GM18868 (cell line): ENCODE data around the gene SPOUT1.
"Not testable (repeated sequence)": the region's sequence is repeated elsewhere in the genome, so short reads cannot be mapped to it uniquely, and the experiment has no call there.

Source experiments
- ATAC-seq: cut with Tn5 transposase; IDR thresholded peaks from one replicate; pipeline ENCODE4 v1.9.1; 2021; ENCODE audit warnings: mild to moderate bottlenecking, moderate library complexity; ENCODE audit not compliant: unreplicated experiment

The SPOUT1 gene, protein sequence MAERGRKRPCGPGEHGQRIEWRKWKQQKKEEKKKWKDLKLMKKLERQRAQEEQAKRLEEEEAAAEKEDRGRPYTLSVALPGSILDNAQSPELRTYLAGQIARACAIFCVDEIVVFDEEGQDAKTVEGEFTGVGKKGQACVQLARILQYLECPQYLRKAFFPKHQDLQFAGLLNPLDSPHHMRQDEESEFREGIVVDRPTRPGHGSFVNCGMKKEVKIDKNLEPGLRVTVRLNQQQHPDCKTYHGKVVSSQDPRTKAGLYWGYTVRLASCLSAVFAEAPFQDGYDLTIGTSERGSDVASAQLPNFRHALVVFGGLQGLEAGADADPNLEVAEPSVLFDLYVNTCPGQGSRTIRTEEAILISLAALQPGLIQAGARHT

DNA sequence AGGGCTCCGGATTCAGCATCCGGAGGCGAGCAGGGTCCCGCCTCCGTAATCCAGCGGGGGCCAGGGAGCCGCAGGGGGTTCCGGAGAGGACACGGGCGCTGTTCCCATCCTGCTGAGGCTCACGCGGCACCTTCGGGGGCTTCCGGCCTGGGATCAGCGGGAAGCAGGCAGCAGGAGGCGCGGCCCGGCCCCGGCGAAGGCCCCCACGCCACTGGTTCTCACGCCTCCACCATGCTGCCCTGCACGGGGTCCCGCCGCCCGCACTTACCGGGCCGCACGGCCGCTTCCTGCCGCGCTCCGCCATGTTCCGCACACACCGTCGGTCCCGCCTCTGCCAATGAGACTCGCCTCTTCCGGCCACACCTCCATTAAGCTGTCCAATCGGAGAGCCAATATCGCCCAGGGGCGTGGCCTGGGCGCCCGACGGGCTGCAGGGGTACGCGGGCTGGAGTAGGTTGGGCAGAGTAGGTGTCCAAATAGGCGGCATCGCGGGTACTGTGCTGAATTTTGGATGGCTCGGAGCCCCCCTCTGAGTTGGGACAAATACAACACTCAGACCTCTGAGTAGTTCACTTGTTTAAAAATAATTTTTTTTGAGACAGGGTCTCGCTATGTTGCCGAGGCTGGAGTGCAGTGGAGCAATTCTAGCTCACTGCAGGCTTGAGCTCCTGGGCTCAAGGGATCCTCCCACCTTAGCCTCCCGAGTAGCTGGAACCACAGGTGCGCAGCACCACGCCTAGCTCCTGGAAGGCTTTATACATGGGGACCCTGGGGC lies at the start of gene SPOUT1:
TSS of gene SPOUT1 (minus strand) at position 318 of the 775 bp plus-strand sequence. CDS start at position 304, 14 bp downstream.
- ATAC-seq, result peak; percentile 98

- ATAC-seq, result no peak
Measured at GRCh38 chr9:128877852-128878251, 48.3 kb upstream of the SPOUT1 start.

DNA sequence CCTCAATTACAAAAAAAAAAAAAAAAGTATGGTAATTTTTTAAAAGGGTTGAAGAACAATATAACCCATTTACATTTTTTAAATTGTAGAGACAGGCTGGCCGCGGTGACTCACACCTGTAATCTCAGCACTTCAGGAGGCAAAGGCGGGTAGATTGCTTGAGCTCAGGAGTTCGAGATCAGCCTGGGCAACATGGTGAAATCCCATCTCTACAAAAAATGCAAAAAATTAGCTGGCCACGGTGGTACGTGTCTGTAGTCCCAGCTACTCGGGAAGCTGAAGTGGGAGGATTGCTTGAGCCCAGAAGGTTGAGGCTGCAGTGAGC lies 41.3 kb upstream of the SPOUT1 start:
- not testable (repeated sequence) for ATAC-seq

- ATAC-seq, result no peak
Measured at GRCh38 chr9:128870128-128870940, 40.7 kb upstream of the SPOUT1 start.

DNA sequence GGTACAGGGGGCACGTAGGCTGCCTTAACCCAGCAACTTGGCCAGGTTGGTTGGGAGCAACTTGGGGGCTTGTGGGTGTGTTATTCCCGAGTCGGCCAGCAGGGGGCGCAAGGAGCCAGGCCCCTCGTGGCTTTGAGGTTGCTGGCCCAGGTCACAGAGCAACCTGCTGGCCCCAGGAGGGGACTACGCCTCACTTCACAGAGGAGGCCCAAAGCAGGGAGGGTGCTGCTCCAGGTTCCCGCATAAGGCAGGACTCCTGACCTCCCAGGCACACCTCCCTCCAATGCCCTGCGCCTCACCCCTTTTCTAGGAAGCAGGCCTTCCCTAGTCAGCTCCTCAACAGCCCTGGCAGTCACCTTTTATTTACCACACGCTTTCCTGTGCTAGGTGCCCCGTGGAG lies 34.1 kb upstream of the SPOUT1 start:
- no peak for ATAC-seq

DNA sequence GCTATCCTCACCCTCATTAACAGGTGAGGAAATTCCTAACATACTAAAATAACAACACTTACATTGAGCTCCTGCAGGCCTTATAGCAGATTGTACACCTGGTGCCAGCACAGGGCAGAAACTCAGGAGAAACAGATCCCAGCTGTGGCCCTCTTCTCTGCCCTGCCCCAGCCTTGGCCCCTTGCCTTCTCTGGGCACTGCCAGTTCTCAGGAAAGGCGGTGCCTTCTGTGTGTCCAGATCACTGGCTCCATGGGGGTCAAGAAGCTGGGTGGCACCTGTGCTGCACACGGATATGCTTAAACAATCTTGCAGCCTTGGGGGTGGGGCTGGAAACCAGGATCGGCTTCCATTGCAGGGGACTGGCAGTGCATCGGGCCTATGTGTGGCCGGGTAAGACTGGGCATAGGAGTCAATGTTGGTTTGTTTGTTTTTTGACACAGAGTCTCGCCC lies 32.8 kb upstream of the SPOUT1 start:
- ATAC-seq, result no peak

DNA sequence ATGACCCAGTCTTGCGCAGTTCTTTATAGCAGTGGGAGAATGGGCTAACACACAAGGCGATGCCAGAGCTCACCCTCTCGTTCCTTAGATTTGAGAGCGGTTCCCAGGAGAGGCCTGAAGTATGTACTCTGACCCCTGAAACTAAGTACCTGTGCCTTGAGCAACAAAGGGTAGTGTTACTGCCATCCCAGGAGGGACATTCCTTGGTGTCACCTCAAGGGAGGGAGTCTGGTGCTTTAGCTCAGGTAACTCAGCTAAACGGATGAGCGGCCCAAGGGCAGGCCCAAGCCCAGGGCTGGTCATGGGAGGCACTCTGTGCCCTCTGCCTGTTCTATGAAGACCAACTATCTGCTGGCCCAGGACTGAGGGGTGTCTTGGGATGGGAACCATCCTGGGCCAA lies 31.9 kb upstream of the SPOUT1 start:
- no peak for ATAC-seq

DNA sequence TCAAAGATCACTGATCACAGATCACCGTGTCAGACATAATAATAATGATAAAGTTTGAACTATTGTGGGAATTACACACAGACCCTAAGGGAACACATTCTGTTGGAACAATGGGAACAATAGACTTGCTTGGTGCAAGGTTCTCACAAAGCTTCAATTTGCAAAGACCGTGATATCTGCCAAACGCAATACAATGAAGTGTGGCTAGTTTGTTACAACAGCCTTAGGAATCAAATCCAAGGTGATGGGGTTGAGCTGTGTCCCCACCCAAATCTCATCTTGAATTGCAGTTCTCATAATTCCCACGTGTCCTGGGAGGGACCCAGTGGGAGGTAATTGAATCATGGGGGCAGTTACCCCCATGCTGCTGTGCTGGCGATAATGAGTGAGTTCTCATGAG lies 31.3 kb upstream of the SPOUT1 start:
- ATAC-seq, result no peak

DNA sequence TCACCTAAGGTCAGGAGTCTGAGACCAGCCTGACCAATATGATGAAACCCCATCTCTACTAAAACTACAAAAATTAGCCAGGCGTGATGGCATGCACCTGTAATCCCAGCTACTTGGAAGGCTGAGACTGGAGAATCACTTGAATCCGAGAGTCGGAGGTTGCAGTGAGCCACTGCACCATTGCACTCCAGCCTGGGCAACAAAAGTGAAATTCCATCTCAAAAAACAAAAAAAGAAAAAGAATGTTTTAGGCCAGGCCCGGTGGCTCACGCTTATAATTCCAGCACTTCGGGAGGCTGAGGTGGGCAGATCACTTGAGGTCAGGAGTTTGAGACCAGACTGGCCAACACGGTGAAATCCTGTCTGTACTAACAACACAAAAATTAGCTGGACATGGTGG lies 28.9 kb upstream of the SPOUT1 start:
- not testable (repeated sequence) for ATAC-seq

DNA sequence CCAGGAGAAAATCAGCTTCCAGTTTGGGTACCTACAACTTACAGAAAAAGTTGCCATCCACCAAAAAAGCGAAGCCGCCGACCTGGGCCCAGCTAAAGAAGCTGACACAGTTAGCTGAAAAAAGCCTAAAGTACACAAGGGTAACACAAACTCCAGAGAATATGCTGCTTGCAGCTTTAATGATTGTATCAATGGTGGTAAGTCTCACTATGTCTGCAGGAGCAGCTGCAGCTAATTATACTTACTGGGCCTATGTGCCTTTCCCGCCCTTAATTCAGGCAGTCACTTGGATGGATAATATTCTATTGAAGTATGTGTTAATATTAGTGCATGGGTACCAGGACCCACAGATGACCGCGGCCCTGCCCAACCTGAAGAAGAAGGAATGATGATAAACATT lies 24.9 kb upstream of the SPOUT1 start:
- ATAC-seq, result not testable (repeated sequence)

GRCh38 chr9:128852646-128853045 lies 23.1 kb upstream of the SPOUT1 start:
- not testable (repeated sequence) for ATAC-seq

- ATAC-seq, result not testable (repeated sequence)
Measured at GRCh38 chr9:128851779-128852600, 22.4 kb upstream of the SPOUT1 start.

DNA sequence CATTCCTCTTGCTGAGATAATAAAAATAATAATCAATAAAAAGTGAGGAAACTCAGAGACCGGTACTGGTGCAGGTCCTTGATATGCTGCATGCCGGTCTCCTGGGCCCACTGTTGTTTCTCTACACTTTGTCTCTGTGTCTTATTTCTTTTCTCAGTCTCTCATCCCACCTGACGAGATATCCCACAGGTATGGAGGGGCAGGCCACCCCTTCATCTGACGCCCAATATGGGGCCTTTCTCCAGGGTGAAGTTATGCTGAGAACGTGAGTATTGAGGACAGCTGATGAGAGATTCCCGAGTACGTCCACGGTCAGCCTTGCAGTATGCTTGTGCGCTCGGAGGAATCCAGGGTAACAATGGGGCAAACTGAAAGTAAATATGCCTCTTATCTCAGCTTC lies 21.4 kb upstream of the SPOUT1 start:
- ATAC-seq, result not testable (repeated sequence)

DNA sequence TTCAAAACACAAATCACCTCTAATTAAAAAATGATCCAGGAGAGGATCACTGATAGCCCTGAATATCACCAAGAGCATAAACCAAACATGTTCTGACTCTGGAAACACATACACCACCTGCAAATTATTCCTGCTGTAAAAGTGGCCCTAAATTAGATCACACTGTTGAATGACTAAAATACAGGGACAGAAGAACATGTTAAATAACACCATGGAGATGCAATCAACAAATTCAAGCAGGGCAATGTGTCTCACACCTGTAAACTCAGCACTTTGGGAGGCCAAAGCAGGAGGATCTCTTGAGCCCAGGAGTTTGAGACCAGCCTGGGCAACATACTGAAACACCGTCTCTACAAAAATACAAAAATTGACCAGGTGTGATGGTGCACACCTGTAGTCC lies 18.2 kb upstream of the SPOUT1 start:
- ATAC-seq, result no peak

DNA sequence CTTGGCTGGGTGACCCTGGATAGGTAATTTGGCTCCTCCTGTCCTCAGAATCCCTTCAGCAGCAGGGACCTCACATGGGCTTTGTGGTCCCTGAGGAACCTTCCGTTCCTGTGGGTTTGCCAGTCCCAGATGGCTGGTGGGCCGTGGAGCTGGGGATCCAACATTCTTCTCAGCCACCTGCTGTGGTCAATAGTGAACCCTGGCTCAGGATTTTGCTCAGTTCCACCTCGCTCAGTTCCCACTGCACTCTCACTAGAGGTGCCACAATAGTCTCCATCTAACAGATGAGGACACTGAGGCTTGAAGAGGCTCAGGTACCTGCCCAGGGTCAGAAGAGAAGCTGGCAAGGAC lies 17.1 kb upstream of the SPOUT1 start:
- ATAC-seq, result no peak

GRCh38 chr9:128845186-128845931 lies 15.8 kb upstream of the SPOUT1 start:
- no peak for ATAC-seq

GRCh38 chr9:128843171-128843570 lies 13.6 kb upstream of the SPOUT1 start:
- not testable (repeated sequence) for ATAC-seq

- ATAC-seq, result no peak
Measured at GRCh38 chr9:128841694-128842492, 12.3 kb upstream of the SPOUT1 start.

- no peak for ATAC-seq
Measured at GRCh38 chr9:128840524-128840923, 10.9 kb upstream of the SPOUT1 start.
